Measurements from ENCODE around the gene DOHH.

DNA sequence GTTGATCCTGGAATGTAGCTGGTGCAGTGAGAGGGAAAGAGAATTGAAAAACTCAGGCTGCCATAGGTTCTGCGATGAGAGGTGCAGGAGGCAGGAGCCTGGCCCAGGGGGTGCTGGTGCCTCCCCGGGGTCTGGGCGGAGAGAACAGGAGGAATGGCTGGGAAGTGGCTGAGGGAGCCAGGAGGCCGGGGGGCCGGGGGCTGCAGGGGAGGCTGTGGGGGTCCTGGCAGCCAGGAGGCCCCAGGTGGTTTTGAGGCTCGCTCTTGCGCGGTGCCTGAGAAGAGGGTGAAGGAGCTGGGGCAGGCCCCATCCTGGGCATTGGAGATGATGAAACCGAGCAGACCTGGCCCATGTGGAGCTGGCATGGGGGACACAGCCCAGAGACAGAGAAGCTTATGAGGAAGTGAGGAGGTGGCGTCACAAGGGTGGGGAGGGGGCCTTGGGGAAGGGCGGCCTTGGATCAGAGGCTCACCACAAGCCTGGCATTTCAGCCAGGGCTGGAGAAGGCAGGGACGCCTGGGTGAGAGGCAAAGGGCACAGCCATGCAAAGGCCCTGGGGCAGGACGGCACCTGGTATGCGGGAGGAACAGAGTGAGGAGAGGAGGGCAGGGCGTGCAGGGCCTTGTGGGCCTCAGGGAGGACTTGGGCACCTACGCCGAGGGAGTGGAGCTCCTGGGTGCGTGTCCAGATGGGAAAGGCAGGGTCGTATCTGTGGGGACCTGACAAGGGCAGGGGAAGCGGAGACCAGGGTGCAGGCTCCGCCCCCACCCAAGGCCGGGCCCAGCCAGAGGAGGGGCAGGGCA is 37.2 kb upstream of the DOHH start:
- TF ChIP-seq EZH2phosphoT487 (IDR thresholded peaks at IDR 0.05; ENCODE audit: insufficient read depth, low read depth) (no peak), EZH2 (IDR thresholded peaks at IDR 0.05; ENCODE audit: insufficient read depth, poor library complexity, severe bottlenecking) (no peak)
